AG04450 (cell line): ENCODE data around the gene PYGL. TPM values are rescaled to one million over a fixed set of nuclear protein-coding genes. Genes with fewer than 3 reads are reported as not detected.

ENCODE experiments used
- CTCF ChIA-PET: fragments of 300-600, 350-600 bp; formaldehyde crosslinking; extraction: SDS; loops from one replicate; lab custom pipeline; 2022; ENCODE audit warnings: antibody characterized with exemption, inconsistent platforms; lab: Charles Lee
- POLR2A ChIA-PET: fragments of 350-600 bp; formaldehyde crosslinking; extraction: SDS; loops from one replicate; lab custom pipeline; 2021; ENCODE audit warnings: antibody characterized with exemption, inconsistent platforms; lab: Yijun Ruan, JAX
- DNase-seq: peaks from one replicate; pipeline ENCODE4 v3.0.0-alpha.2; 2011; ENCODE audit warnings: low read depth, low spot score
- H3K27ac ChIP-seq: one replicate; pipeline ENCODE4 v1.5.1; 2012; ENCODE audit warnings: low read depth, low read length, control low read depth
- H3K27me3 ChIP-seq: one replicate; pipeline ENCODE4 v1.6.0; 2012; ENCODE audit warnings: low read length; ENCODE audit not compliant: control insufficient read depth, insufficient read depth
- H3K4me3 ChIP-seq: 2 replicates; pipeline ENCODE4 v1.5.1; 2011; ENCODE audit warnings: mild to moderate bottlenecking, low read depth, low read length, control low read depth
- H3K9me3 ChIP-seq: 2 replicates; pipeline ENCODE4 v1.5.1; 2012; ENCODE audit warnings: low read length; ENCODE audit not compliant: control insufficient read depth, insufficient read depth
- CTCF ChIP-seq: IDR thresholded peaks from 2 replicates; pipeline ENCODE4 v1.5.1; 2011; ENCODE audit warnings: low read depth, low read length, control low read depth, inconsistent platforms
- polyA plus RNA-seq: library from polyadenylated mRNA; depleted of rRNA; stranded (reverse); fragments of >200 nt; gene quantifications from 2 replicates; pipeline ENCODE4 v1.2.3, GENCODE V29; 2011

The PYGL gene
- polyA plus RNA-seq, 1 experiment = 60.4 TPM

GRCh38 chr14:50979941-50980850 lies 35.9 kb upstream of the PYGL start:
- no peak for TF ChIP-seq CTCF
- ChIA-PET POLR2A (no interaction called here), CTCF (no interaction called here)
- DNase-seq = no peak
- Histone ChIP-seq H3K9me3 (no peaks in the 10 kb centered on the region), H3K27ac (no peak overlapping the region), H3K27me3 (peaks cover 37% of the 10 kb centered on the region), H3K4me3 (no peak overlapping the region)

GRCh38 chr14:50978888-50979287 lies 34.6 kb upstream of the PYGL start:
- no peaks in the 10 kb centered on the region for H3K9me3 ChIP-seq
- no peak overlapping the region for H3K4me3 ChIP-seq
- no peak for DNase-seq
- H3K27ac ChIP-seq = no peak overlapping the region
- H3K27me3 ChIP-seq = peaks cover 36% of the 10 kb centered on the region
- TF ChIP-seq CTCF = no peak
- CTCF ChIA-PET = no interaction called here
- POLR2A ChIA-PET = no interaction called here

GRCh38 chr14:50978529-50978871 lies 34.2 kb upstream of the PYGL start:
- ChIA-PET POLR2A (no interaction called here), CTCF (no interaction called here)
- Histone ChIP-seq H3K4me3 (no peak overlapping the region), H3K27me3 (peaks cover 36% of the 10 kb centered on the region), H3K9me3 (no peaks in the 10 kb centered on the region), H3K27ac (no peak overlapping the region)
- no peak for DNase-seq
- TF ChIP-seq CTCF = no peak

GRCh38 chr14:50977863-50978528 lies 33.7 kb upstream of the PYGL start:
- no peak for DNase-seq
- no peak for TF ChIP-seq CTCF
- no peak overlapping the region for H3K27ac ChIP-seq
- CTCF ChIA-PET = no interaction called here
- no peak overlapping the region for H3K4me3 ChIP-seq
- POLR2A ChIA-PET = no interaction called here
- H3K27me3 ChIP-seq = peaks cover 36% of the 10 kb centered on the region
- H3K9me3 ChIP-seq = no peaks in the 10 kb centered on the region; the same call in 1 of the 2 replicates

- POLR2A ChIA-PET = no interaction called here
- no peak overlapping the region for H3K4me3 ChIP-seq
- H3K27ac ChIP-seq = no peak overlapping the region
Observed at GRCh38 chr14:50974118-50974517, 29.8 kb upstream of the PYGL start.

More at GRCh38 chr14:50974118-50974517, 29.8 kb upstream of the PYGL start:
- CTCF ChIA-PET = no interaction called here
- DNase-seq = no peak
- TF ChIP-seq CTCF = no peak
- no peaks in the 10 kb centered on the region; the same call in 1 of the 2 replicates for H3K9me3 ChIP-seq
- H3K27me3 ChIP-seq = peaks cover 38% of the 10 kb centered on the region
